ENCODE results near the gene MLEC.

Gene MLEC

GRCh38 chr12:120686690-120687577 lies at the start of gene MLEC:
MLEC (plus strand) TSS chr12:120687149; CDS start chr12:120687297, 148 bp downstream.
- DNase-seq: peak; percentile 92

GRCh38 chr12:120639771-120640721 lies 46.9 kb upstream of the MLEC start, which contains the start of gene CABP1:
CABP1 (plus strand) TSS chr12:120640626; CDS start chr12:120640686, 60 bp downstream.
- no peak for DNase-seq

- no peak for DNase-seq
These were observed 45.8 kb upstream of the MLEC start for GRCh38 chr12:120640861-120641833.

GRCh38 chr12:120642121-120642520 lies 44.8 kb upstream of the MLEC start:
- DNase-seq: no peak

GRCh38 chr12:120642826-120643225 lies 44.1 kb upstream of the MLEC start:
- DNase-seq: no peak

- no peak for DNase-seq
These were observed 43.4 kb upstream of the MLEC start for GRCh38 chr12:120643574-120643973.

GRCh38 chr12:120646044-120646443 lies 40.9 kb upstream of the MLEC start:
- no peak for DNase-seq

GRCh38 chr12:120647375-120647755 lies 39.6 kb upstream of the MLEC start:
- DNase-seq: no peak

- no peak for DNase-seq
These were observed 37.3 kb upstream of the MLEC start for GRCh38 chr12:120649442-120650232.

- DNase-seq: no peak
These were observed 36.7 kb upstream of the MLEC start for GRCh38 chr12:120650233-120650690.

- no peak for DNase-seq
These were observed 35.1 kb upstream of the MLEC start for GRCh38 chr12:120651821-120652220.

GRCh38 chr12:120652656-120653435 lies 34.1 kb upstream of the MLEC start:
- no peak for DNase-seq

- DNase-seq: no peak
These were observed 33.3 kb upstream of the MLEC start for GRCh38 chr12:120653611-120654010.

GRCh38 chr12:120654656-120655055 lies 32.3 kb upstream of the MLEC start:
- no peak for DNase-seq

- no peak for DNase-seq
These were observed 30.9 kb upstream of the MLEC start for GRCh38 chr12:120656008-120656407.

- no peak for DNase-seq
These were observed 28.4 kb upstream of the MLEC start for GRCh38 chr12:120658286-120659150.

GRCh38 chr12:120659151-120659525 lies 27.8 kb upstream of the MLEC start:
- DNase-seq: no peak

GRCh38 chr12:120661432-120661831 lies 25.5 kb upstream of the MLEC start:
- no peak for DNase-seq

GRCh38 chr12:120662879-120663278 lies 24.1 kb upstream of the MLEC start:
- no peak for DNase-seq

- DNase-seq: no peak
These were observed 23.2 kb upstream of the MLEC start for GRCh38 chr12:120663741-120664140.
